Cardiac septum (tissue), 1 donor: ENCODE results near the gene LMBR1. TPM values are rescaled to one million over a fixed set of nuclear protein-coding genes. Genes with fewer than 3 reads are reported as not detected.
"Not testable (repeated sequence)": the region's sequence is repeated elsewhere in the genome, so short reads cannot be mapped to it uniquely, and the experiment has no call there.

Experiments
- DNase-seq: peaks from one replicate; pipeline ENCODE4 v3.0.0-alpha.2; 2020; ENCODE audit warnings: low spot score
- intact Hi-C: fragments of 100-400 bp; cut with DNase I; formaldehyde crosslinking; loops from one replicate; pipeline ENCODE4 v1.14.0; 2022
- total RNA-seq: library from RNA; stranded (reverse); fragmentation: NEBNext Ultra II Directional; extraction: Animal tissue kit (Norgen Biotek cat#: 25700); gene quantifications from one replicate; pipeline ENCODE4 v1.2.1, GENCODE V29; 2021
- donor health status: DM: no; HTN: no; CAD: no.

The LMBR1 gene
- total RNA-seq, 1 donor from 2014 or later: 40.3 TPM

DNA sequence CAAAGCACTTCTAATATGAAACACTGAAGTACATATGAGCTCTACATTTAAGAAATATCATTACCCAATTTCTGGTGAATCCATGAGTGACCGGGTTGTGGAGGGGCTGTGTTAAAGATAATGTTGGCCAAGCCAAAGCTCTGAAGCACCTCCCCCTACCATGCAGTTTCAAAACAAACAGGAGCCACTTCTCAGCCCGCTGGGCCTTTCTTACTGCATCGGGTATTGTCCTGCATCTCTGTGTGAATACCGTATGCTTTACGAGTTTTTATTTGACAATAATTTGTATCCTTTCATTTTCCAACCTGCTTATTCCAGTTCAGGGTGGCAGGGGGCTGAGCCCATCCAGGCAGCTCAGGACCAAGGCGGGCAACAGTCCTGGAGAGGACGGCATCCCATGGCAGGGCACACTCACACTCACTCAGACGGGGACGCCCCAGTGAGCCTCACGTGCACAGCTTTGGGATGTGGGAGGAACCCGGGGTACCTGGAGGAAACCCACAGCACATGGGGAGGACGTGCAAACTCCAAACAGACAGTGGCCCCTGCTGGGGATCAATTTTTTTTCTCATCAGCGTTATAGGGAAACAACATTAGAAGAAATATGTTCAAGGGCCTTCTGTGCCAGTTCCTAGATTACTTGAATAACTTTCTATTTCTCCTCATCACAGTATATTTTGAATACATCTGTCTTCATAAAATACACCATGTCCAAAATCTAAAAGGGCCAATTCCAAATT, 250.5 kb downstream of the LMBR1 start:
- DNase-seq: no peak
- intact Hi-C loops: no loop called here

DNA sequence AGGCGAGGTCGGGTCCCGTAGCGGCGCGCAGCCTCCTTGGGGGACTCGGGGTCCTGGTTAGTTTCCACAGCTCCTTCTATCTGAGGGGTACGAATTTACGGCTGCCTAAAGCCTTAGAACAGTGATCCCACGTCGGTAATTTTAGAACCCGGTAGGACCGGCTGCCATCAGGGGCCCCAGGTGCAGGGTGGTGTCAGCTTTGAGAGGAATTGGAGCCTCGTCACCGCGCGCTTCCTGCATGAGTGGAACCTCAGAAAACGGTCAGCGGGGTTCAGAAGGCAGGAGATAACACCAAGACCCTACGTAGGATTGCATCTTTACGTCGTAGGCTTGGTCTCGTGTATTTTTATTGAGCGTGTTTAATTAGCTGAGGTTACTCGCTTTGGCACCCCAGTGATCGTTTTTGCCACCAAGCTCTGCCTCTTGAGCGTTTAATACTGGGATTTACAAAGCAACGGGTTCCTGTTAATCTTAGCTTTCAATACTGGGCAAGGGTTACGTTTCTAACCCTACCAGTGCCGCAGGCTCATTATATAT, 252.0 kb downstream of the LMBR1 start:
- intact Hi-C loops: no loop called here
- DNase-seq: no peak

DNA sequence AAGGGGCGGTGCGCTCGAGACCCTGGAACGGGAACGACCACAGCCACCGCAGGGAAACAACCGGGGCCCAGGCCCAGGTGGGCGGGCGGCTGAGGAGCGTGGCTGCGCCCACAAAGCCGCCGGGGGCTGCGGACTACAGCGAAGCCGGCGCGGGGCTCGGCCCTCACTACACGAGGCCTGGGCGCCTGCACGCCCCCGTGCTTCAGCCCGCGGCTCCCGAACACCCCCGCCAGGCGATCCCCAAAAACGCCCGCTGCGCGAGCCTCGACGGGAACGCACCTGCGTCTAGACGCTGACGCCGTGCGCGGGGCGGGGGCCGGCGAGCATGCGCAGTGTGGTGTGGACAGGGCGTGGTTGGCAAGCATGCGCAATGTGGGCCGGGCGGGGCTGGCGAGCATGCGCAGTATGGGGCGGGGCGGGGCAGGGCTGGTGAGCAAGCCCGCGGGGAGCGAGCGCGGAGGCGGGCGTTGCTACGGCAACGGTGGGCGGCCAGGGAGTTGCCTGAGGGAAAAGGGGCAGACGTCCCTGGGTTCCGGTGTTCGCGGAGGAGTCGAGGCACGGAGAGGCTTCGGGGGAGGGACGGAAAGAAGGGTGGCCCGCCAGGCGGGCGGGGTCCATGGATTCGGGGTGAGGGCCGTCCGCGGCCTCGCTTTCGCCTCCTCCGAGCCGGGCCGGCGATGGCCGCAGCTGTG, 252.6 kb downstream of the LMBR1 start, which contains the start of gene RNF32:
RNF32 (plus strand) TSS at position 518 of the 692 bp plus-strand sequence. CDS start 3,104 bp downstream, outside the sequence.
- intact Hi-C loops: no loop called here
- DNase-seq: peak; percentile 97

DNA sequence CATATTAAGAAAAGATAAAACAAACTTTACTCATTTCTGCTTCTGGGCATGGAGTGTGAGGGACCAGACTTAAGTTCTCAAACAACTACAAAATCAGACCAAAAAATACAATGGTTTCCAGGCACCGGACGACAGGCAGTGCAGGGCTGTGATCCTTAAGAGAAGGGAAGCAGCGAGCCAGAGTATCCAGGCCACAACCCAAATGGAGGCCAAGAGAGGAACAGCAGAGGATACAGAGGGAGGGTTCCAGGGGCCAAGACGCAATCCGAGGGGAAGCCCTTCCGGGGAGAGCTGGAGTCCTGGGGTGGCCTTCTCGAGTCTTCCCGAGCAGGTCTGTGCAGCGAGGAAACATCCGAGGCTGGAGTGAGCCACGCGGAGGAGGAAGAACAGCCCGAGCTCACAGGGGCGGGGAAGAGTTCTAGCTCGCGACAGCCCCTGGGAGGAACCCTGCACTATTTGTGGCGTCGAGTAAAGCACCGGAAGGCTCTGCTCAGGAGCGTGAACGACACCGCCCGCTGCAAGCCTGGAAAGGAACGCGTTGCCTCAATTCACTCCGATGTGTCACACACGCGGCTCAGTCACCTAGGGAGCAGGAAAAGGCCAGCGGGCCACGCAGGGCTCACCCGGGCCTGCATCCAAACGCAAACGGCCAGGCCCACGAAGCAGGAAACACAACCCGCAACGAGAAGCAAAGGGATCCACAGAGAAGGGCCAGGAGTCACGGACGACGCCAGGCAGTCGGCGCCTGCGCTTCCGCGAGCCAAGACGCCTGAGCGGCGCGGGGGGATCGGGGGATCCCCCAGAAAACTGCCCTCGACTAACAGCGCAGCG, 253.3 kb downstream of the LMBR1 start:
- DNase-seq: no peak
- intact Hi-C loops: no loop called here

DNA sequence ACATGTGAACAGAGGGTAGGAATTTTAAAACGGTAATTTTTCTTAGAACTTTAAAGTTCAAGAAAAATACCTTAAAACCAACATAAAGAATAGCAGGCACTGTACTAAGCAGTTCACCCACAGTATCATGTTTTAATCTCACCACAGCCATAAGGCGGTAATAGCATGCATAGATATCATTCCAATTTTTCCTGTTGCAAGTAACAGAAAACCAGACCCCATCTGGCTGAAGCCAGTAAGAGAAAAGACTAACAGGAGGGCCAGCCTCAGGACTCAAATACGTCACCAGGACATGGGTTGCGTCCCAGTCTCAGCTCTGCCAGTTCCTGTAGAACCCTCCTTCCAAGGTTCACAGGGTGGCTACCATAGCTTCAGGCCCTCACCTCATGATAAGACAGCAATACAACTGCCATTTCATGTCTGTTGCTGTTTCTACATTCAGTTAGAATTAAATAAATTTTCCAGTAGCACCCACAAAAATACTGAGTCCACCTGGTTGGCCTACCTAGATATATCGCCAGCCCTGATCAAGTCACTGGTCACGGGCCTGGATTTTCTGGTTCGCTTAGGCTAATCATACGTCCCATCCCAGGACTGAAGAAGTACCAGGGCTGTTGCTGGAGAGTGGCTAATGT, 254.4 kb downstream of the LMBR1 start:
- DNase-seq: no peak
- intact Hi-C loops: no loop called here

DNA sequence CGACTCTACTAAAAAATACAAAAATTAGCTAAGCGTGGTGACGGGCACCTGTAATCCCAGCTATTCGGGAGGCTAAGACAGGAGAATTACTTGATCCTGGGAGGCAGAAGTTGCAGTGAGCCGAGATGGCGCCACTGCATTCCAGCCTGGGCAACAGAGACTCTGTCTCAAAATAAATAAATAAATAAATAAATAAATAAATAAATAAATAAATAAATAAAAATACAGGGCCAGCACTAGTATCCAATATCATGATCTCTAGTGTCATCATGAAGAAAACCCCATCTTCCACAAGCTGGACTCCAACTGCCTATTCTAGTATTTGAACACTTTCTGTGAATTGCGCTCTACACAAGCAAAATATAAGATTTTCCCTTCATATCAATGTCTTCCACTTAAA, 255.9 kb downstream of the LMBR1 start:
- DNase-seq, intact Hi-C loops: not testable (repeated sequence)

DNA sequence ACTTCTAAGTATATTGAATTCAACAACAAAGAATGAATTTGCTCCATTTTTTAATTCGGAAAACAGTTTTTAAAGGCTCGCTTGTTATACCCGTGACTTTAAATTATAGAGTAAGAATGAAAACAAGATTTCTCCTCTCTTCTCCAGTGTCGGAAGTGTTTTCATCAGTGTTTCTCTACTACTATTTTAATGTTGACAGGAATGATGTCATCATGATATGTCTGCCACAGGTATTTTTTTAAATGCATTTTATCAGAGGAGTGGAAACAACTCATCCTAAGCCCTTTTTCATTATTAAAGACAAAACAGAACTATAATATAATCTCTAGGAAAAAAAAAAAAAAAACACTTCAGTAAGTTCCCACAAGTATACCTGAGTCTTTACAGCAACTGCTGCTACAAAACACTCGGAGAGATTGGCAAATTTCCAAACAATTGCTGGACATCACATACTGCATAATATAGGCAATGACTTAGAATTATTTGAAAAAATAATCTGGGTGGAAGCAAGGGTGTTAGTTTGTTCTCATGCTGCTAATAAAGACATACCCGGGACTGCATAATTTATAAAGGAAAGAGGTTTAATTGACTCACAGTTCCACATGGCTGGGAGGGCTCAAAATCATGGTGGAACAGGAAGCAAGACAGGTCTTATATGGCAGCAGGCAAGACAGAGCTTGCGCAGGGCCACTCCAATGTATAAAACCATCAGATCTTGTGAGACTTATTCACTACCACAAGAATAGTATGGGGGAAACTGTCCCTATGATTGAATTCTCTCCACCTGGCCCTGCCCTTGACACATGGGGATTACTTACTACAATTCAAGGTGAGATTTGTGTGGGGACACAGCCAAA, 257.2 kb downstream of the LMBR1 start:
- intact Hi-C loops: no loop called here
- DNase-seq: no peak

DNA sequence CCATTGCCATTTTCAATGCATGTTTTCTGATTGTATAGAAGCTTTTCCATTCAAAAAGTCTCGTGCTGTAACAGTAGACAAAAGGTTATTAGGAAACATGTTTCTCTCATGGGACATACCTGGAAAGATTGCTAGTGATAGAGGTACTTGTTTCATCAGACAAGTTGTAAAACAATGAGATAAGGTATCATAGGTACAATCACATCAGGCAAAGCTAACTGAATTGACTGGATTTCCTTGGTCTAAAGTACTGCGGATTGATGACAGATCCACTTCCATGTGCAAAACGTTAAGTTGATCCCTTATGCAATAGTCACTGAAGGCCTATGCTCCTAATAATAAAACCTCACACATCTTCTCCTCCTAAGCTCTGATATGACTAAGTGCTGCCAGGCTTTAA, 258.9 kb downstream of the LMBR1 start:
- DNase-seq: no peak
- intact Hi-C loops: no loop called here

DNA sequence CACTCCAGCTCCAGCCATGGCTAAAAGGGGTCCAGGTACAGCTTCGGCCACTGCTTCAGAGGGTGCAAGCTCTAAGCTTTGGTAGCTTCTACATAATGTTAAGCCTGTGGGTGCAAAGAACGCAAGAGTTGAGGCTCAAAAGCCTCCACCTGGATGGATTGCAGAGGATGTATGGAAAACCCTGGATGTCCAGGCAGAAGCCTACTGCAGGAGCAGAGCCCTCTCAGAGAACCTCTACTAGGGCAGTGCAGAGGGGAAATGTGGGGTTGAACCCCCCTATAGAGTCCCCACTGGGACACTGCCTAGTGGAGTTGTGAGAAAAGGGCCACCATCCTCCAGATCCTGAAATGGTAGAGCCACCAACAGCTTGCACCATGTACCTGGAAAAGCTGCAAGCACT, 263.1 kb downstream of the LMBR1 start:
- no peak for DNase-seq
- intact Hi-C loops: no loop called here

DNA sequence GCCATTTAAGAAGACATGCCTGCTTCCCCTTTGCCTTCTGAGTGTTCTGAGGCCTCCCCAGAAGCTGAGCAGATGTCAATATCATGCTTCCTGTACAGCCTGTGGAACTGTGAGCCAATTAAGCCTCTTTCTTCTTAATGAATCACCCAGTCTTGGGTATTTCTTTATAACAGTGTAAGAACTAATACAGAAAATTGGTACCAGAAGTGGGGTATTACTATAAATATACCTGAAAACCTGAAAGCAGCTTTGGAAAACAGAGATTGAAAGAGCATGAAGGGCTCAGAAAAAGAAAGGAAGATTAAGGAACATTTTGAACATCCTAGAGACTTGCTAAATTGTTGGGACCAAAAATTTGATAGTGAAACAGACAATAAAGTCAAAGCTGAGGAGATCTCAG, 264.4 kb downstream of the LMBR1 start:
- no peak for DNase-seq
- intact Hi-C loops: no loop called here

Other genes with a start within 250 kb of the LMBR1 start
- gene NOM1, start 56.5 kb upstream of the LMBR1 start, total RNA-seq: 13.0 TPM
- not detected for gene MNX1, start 117.5 kb upstream of the LMBR1 start, total RNA-seq
- 50.8 TPM for gene UBE3C, start 245.7 kb upstream of the LMBR1 start, total RNA-seq